Measurements from ENCODE around the gene TEX52.

Gene TEX52

GRCh38 chr12:2851931-2852330, 4.9 kb downstream of the TEX52 start:
- Histone ChIP-seq H3K4me1 (ENCODE audit: control insufficient read depth, insufficient read depth, low read length, poor library complexity, severe bottlenecking) (no peaks in the 10 kb centered on the region), H3K9me3 (ENCODE audit: control insufficient read depth, low read length) (no peaks in the 10 kb centered on the region), H3K4me3 (ENCODE audit: extremely low read depth, insufficient read depth, low read length, poor library complexity, severe bottlenecking) (no peak overlapping the region), H3K36me3 (ENCODE audit: control insufficient read depth, insufficient read depth, low read length) (no peaks in the 10 kb centered on the region), H3K27ac (ENCODE audit: low read depth, low read length, severe bottlenecking) (no peak overlapping the region)
- WGBS, 2 experiments (ENCODE audit: insufficient coverage in 2 of 2), result 80% methylated on average over 1 of the region's 3 CpGs; no CpG with 5 or more reads in 1 of the 2 experiments

- 61 to 71% methylated on average over 2 to 4 of the region's 6 CpGs for WGBS, 2 experiments (ENCODE audit: insufficient coverage in 2 of 2)
- peaks cover 17% of the 10 kb centered on the region for H3K4me1 ChIP-seq (ENCODE audit: control insufficient read depth, insufficient read depth, low read length, poor library complexity, severe bottlenecking)
- H3K4me3 ChIP-seq (ENCODE audit: extremely low read depth, insufficient read depth, low read length, poor library complexity, severe bottlenecking), result no peak overlapping the region
- H3K36me3 ChIP-seq (ENCODE audit: control insufficient read depth, insufficient read depth, low read length), result no peaks in the 10 kb centered on the region
- peak overlapping the region; percentile 70 for H3K27ac ChIP-seq (ENCODE audit: low read depth, low read length, severe bottlenecking)
- H3K9me3 ChIP-seq (ENCODE audit: control insufficient read depth, low read length), result no peaks in the 10 kb centered on the region
These were observed 11.6 kb downstream of the TEX52 start for GRCh38 chr12:2845280-2845679.

- peaks cover 3% of the 10 kb centered on the region for H3K36me3 ChIP-seq (ENCODE audit: control insufficient read depth, insufficient read depth, low read length)
- peak overlapping the region; percentile 70 for H3K27ac ChIP-seq (ENCODE audit: low read depth, low read length, severe bottlenecking)
- 85 to 94% methylated on average over 8 to 9 of the region's 9 CpGs for WGBS, 2 experiments (ENCODE audit: insufficient coverage in 2 of 2)
- H3K9me3 ChIP-seq (ENCODE audit: control insufficient read depth, low read length), result no peaks in the 10 kb centered on the region
- no peak overlapping the region for H3K4me3 ChIP-seq (ENCODE audit: extremely low read depth, insufficient read depth, low read length, poor library complexity, severe bottlenecking)
- H3K4me1 ChIP-seq (ENCODE audit: control insufficient read depth, insufficient read depth, low read length, poor library complexity, severe bottlenecking), result peaks cover 17% of the 10 kb centered on the region
These were observed 12.1 kb downstream of the TEX52 start for GRCh38 chr12:2844786-2845185.

GRCh38 chr12:2842948-2843347, 13.9 kb downstream of the TEX52 start:
- 76 to 90% methylated on average over 3 to 4 of the region's 5 CpGs for WGBS, 2 experiments (ENCODE audit: insufficient coverage in 2 of 2)
- Histone ChIP-seq H3K36me3 (ENCODE audit: control insufficient read depth, insufficient read depth, low read length) (peaks cover 4% of the 10 kb centered on the region), H3K4me3 (ENCODE audit: extremely low read depth, insufficient read depth, low read length, poor library complexity, severe bottlenecking) (no peak overlapping the region), H3K27ac (ENCODE audit: low read depth, low read length, severe bottlenecking) (no peak overlapping the region), H3K4me1 (ENCODE audit: control insufficient read depth, insufficient read depth, low read length, poor library complexity, severe bottlenecking) (peaks cover 17% of the 10 kb centered on the region), H3K9me3 (ENCODE audit: control insufficient read depth, low read length) (no peaks in the 10 kb centered on the region)

DNA sequence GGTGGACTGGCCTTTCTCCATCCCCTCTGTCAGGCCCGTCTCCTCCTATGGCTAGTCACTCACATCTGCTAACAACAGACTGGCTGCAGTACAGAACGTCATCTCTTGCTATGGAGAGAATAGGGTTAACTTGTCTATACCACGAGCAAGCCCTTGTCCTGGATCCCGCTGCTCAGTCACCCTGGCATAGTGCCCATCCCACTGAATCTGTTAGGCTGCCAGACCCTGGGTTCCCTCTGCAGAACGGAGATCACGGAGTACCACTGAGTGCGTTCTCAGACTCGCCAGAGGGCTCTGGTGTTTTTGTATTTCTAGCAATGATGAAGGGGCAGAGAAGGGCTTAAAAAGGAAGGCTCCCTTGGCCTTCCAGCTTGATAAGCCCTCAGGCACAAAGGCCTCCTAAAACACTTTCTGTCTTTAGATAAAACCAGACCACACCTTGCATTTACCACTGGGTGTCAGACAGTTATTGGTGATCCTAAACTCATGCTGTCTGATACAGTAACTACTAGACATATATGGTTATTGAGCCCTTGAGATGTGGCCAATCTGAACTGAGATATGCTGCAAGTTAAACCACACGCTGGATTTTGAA, 15.7 kb downstream of the TEX52 start:
- no peak overlapping the region for H3K4me3 ChIP-seq (ENCODE audit: extremely low read depth, insufficient read depth, low read length, poor library complexity, severe bottlenecking)
- WGBS, 2 experiments (ENCODE audit: insufficient coverage in 2 of 2), result 83 to 93% methylated on average over 5 to 8 of the region's 9 CpGs
- H3K9me3 ChIP-seq (ENCODE audit: control insufficient read depth, low read length), result no peaks in the 10 kb centered on the region
- peaks cover 4% of the 10 kb centered on the region for H3K36me3 ChIP-seq (ENCODE audit: control insufficient read depth, insufficient read depth, low read length)
- no peak overlapping the region for H3K27ac ChIP-seq (ENCODE audit: low read depth, low read length, severe bottlenecking)
- H3K4me1 ChIP-seq (ENCODE audit: control insufficient read depth, insufficient read depth, low read length, poor library complexity, severe bottlenecking), result peaks cover 13% of the 10 kb centered on the region

GRCh38 chr12:2836574-2836973, 20.3 kb downstream of the TEX52 start:
- WGBS, 2 experiments (ENCODE audit: insufficient coverage in 2 of 2), result 84 to 95% methylated on average over 7 of the region's 8 CpGs
- Histone ChIP-seq H3K9me3 (ENCODE audit: control insufficient read depth, low read length) (no peaks in the 10 kb centered on the region), H3K27ac (ENCODE audit: low read depth, low read length, severe bottlenecking) (no peak overlapping the region)

DNA sequence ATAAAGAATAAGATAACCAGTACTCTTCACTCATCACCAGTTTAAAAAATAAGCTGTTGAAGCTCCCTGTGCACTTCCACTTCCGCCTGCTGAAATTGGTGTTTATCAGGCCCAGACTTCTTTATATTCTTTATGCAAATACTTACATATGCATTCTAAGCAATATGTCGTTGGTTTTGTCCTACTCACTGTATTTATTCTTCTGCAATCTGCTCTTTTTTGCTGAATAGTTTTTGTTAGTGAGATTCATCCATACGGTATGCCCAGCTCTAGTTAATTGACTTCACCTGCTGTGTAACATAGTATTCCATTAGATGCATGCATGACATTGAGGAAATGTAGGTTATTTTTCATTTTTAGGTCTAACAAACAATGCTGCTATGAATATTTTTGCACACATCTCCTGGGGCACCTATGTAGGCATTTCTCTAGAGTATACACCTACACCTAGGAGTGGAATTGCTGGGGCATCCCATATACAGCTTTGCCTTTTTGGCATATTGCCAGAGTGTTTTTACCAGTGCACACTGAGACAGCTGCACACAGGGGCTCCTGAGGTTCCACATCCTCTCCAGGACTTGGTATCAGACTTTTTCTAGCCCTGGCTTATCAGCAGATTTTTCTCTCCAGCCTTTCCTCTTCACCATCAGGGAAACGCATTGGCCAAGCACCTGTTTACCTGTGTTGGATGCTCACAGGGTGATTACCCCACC, 21.0 kb downstream of the TEX52 start:
- Histone ChIP-seq H3K9me3 (ENCODE audit: control insufficient read depth, low read length) (no peaks in the 10 kb centered on the region), H3K36me3 (ENCODE audit: control insufficient read depth, insufficient read depth, low read length) (peaks cover 4% of the 10 kb centered on the region), H3K4me1 (ENCODE audit: control insufficient read depth, insufficient read depth, low read length, poor library complexity, severe bottlenecking) (peaks cover 13% of the 10 kb centered on the region), H3K27ac (ENCODE audit: low read depth, low read length, severe bottlenecking) (no peak overlapping the region), H3K4me3 (ENCODE audit: extremely low read depth, insufficient read depth, low read length, poor library complexity, severe bottlenecking) (no peak overlapping the region)
- WGBS, 2 experiments (ENCODE audit: insufficient coverage in 2 of 2), result 82 to 93% methylated on average over 1 to 2 of the region's 4 CpGs

More at GRCh38 chr12:2836574-2836973, 20.3 kb downstream of the TEX52 start:
- H3K4me3 ChIP-seq (ENCODE audit: extremely low read depth, insufficient read depth, low read length, poor library complexity, severe bottlenecking), result no peak overlapping the region
- peaks cover 4% of the 10 kb centered on the region for H3K36me3 ChIP-seq (ENCODE audit: control insufficient read depth, insufficient read depth, low read length)
- H3K4me1 ChIP-seq (ENCODE audit: control insufficient read depth, insufficient read depth, low read length, poor library complexity, severe bottlenecking), result peaks cover 13% of the 10 kb centered on the region

DNA sequence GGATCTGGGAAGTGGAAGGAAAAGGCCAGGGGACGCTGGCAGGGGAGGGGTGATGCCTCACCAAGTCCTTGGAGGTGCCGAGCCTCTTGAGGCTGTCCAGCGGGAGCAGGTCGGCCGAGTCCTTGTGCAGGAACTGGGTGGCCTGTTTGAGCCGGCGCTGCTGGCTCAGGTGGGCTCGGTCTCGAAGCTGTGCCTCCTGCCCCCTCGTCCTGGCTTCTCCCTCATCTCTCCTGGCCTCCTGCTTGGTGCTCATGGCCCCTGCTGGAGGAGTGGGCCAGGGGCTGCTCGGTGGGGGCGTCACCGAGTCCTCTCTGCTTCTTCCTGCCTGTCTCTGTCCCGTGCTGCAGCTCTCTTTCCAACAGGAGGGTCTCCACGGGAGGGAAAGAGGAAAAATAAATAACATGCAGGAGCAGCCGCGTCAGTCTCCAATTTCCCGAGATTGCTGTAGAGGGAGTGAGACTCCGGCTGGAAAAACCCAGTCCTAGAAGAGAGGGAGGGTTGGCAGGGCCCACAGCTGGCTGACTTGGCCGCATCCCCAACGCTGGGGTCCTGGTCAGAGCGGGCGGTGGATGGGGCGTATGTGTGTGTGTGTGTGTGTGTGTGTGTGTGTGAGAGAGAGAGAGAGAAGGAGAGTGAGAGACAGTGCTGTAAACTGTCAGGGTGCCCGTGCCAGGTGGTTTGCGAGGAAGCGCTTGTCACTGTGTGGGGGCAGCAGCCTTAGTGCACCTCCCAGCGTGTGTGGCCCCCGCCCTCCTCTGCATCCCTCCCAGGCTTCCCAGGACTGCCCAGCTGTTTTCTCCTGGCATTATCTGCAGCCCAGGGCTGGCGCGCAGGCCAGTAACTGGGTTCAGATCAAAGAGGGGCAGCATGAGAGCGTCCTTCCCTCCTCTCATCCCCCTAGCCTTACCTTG, 22.0 kb downstream of the TEX52 start, which contains the start of gene NRIP2:
Gene NRIP2, minus strand, starts transcription at position 455 of the 911 bp plus-strand sequence. Its CDS starts 52 bp downstream, at position 403.
- 47 to 58% methylated on average over 26 to 28 of the region's 32 CpGs for WGBS, 2 experiments (ENCODE audit: insufficient coverage in 2 of 2)
- Histone ChIP-seq H3K27ac (ENCODE audit: low read depth, low read length, severe bottlenecking) (peak within 1 kb of the TSS; percentile 19), H3K9me3 (ENCODE audit: control insufficient read depth, low read length) (no peaks in the 10 kb centered on the region), H3K36me3 (ENCODE audit: control insufficient read depth, insufficient read depth, low read length) (peaks cover 11% of the 10 kb centered on the region), H3K4me1 (ENCODE audit: control insufficient read depth, insufficient read depth, low read length, poor library complexity, severe bottlenecking) (peaks cover 13% of the 10 kb centered on the region), H3K4me3 (ENCODE audit: extremely low read depth, insufficient read depth, low read length, poor library complexity, severe bottlenecking) (no peak within 1 kb of the TSS)

DNA sequence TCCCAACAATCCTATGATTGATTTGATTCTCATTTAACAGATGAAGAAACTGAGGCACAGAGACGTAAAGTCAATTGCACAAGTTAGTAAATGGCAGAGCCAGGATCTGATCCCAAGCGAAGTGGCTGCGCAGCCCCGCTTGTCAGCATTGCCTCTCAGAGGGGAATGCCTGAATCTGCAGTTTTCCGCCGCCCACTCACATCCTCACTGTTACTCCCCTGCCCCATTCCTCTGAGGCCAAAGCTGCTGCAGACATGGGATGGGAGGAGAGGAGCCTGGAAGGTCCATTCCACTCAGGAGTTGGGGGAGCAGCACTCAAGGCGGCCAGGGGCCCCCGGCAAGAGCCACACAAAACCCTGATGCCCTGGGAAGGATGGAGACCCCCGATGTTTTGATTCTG, 23.0 kb downstream of the TEX52 start:
- peaks cover 13% of the 10 kb centered on the region for H3K4me1 ChIP-seq (ENCODE audit: control insufficient read depth, insufficient read depth, low read length, poor library complexity, severe bottlenecking)
- H3K4me3 ChIP-seq (ENCODE audit: extremely low read depth, insufficient read depth, low read length, poor library complexity, severe bottlenecking), result no peak overlapping the region
- H3K9me3 ChIP-seq (ENCODE audit: control insufficient read depth, low read length), result no peaks in the 10 kb centered on the region
- WGBS, 2 experiments (ENCODE audit: insufficient coverage in 2 of 2), result 88 to 93% methylated on average over 7 of the region's 9 CpGs
- H3K27ac ChIP-seq (ENCODE audit: low read depth, low read length, severe bottlenecking), result peak overlapping the region; percentile 19
- peaks cover 19% of the 10 kb centered on the region for H3K36me3 ChIP-seq (ENCODE audit: control insufficient read depth, insufficient read depth, low read length)

GRCh38 chr12:2833327-2833726, 23.5 kb downstream of the TEX52 start:
- H3K27ac ChIP-seq (ENCODE audit: low read depth, low read length, severe bottlenecking), result no peak overlapping the region
- H3K36me3 ChIP-seq (ENCODE audit: control insufficient read depth, insufficient read depth, low read length), result peaks cover 20% of the 10 kb centered on the region
- WGBS, 2 experiments (ENCODE audit: insufficient coverage in 2 of 2), result 80 to 87% methylated on average over 3 of the region's 5 CpGs
- no peak overlapping the region for H3K4me3 ChIP-seq (ENCODE audit: extremely low read depth, insufficient read depth, low read length, poor library complexity, severe bottlenecking)
- H3K4me1 ChIP-seq (ENCODE audit: control insufficient read depth, insufficient read depth, low read length, poor library complexity, severe bottlenecking), result peaks cover 13% of the 10 kb centered on the region
- no peaks in the 10 kb centered on the region for H3K9me3 ChIP-seq (ENCODE audit: control insufficient read depth, low read length)
